Activated CD8-positive, alpha-beta memory T cell treated with anti-CD3 and anti-CD28 coated beads, Interleukin-2, amount 50 U/mL, for 48 hours (primary cell): ENCODE results near the gene CD9.
"Not testable (repeated sequence)": the region's sequence is repeated elsewhere in the genome, so short reads cannot be mapped to it uniquely, and the experiment has no call there.

Source experiments
- DNase-seq: peaks from one replicate; pipeline ENCODE4 v3.0.0-alpha.2; 2020

CD9 gene

GRCh38 chr12:6180268-6181051 lies 19.7 kb upstream of the CD9 start:
- no peak for DNase-seq

GRCh38 chr12:6181166-6181565 lies 19.0 kb upstream of the CD9 start:
- no peak for DNase-seq

- no peak for DNase-seq
These were observed 18.5 kb upstream of the CD9 start for GRCh38 chr12:6181583-6182278.

- DNase-seq: no peak
These were observed 17.8 kb upstream of the CD9 start for GRCh38 chr12:6182279-6182898.

GRCh38 chr12:6183689-6184428 lies 16.3 kb upstream of the CD9 start:
- no peak for DNase-seq

GRCh38 chr12:6185961-6186827 lies 14.0 kb upstream of the CD9 start:
- DNase-seq: no peak

GRCh38 chr12:6187948-6188793 lies 12.0 kb upstream of the CD9 start:
- DNase-seq: no peak

GRCh38 chr12:6189028-6189427 lies 11.2 kb upstream of the CD9 start:
- no peak for DNase-seq

GRCh38 chr12:6189952-6190598 lies 10.1 kb upstream of the CD9 start:
- DNase-seq: not testable (repeated sequence)

- DNase-seq: not testable (repeated sequence)
These were observed 9.3 kb upstream of the CD9 start for GRCh38 chr12:6190767-6191530.

GRCh38 chr12:6192604-6193380 lies 7.4 kb upstream of the CD9 start:
- no peak for DNase-seq

GRCh38 chr12:6193853-6194815 lies 6.1 kb upstream of the CD9 start:
- no peak for DNase-seq

GRCh38 chr12:6195665-6196535 lies 4.3 kb upstream of the CD9 start:
- peak; percentile 91 for DNase-seq

GRCh38 chr12:6198051-6198450 lies 2.1 kb upstream of the CD9 start:
- no peak for DNase-seq

- no peak for DNase-seq
These were observed 1.6 kb upstream of the CD9 start for GRCh38 chr12:6198556-6198955.

GRCh38 chr12:6198985-6199530 lies 1.1 kb upstream of the CD9 start:
- DNase-seq: no peak
